HG02884 (cell line): ENCODE results near the gene TCIRG1.
"Not testable (repeated sequence)": the region's sequence is repeated elsewhere in the genome, so short reads cannot be mapped to it uniquely, and the experiment has no call there.

Experiments
- ATAC-seq: cut with Tn5 transposase; IDR thresholded peaks from one replicate; pipeline ENCODE4 v1.9.1; 2021; ENCODE audit warnings: mild to moderate bottlenecking, moderate library complexity; ENCODE audit not compliant: unreplicated experiment

TCIRG1 gene

DNA sequence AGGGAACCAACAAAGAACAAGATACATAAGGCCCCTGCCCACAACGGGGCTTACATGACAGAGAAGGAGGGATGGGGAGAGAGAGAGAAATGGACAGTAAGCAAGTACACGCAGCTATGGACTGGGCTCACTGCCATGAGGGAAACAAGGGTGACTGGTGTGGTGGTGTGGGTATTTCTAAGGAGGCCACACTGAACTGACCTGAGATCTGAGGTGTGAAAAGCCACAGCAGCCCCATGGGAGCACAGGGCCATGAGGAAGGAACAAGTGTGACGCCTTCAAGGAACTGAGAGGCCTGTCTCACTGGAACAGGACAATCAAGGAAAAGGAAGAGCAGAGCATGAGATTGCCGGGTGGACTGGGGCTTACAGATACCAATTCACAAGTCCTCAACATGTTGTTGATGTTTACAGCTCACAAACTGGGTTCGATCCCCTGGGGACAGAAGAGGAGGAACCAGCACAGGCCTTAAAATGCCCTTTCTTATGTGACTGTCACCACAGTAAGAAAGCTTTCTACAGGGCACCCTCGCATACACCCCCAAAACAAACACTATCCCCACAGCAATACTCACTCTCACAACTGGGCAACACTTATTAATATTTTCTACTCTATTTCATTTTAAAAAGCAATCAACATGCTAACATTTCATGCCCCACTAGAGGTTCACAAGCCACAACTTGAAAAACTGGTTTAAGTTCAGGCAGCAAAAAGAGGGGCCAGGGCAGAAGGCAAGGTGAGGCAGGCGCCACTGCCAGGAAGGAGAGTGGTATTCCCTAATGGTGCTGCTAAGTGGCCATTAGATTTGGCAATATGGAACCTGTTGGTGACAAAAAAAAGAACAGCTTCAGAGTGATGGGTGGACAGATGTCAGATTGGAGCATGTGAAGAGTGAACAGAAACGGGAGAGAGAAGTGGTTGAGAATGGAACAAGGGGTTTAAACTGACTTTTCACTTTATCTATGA, 39.1 kb downstream of the TCIRG1 start:
- ATAC-seq, result no peak

DNA sequence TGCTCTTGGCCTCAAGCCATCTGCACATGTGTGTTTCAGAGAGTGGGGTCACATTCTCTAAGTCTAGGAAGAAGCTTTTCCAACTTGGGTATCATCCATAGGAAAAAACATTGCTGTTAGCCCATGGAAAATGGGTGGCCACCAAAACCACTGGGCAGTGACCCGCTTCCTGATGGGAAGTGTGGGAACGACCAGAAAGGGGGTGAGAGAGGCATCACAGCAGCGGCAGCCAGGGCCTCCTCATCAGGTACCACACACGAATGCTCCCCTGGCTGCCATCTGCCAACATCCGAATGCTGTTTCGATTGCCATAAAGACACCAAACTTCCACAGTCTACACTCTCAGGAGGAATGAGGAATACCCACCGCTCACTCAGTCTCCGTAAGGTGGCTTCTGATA, 42.0 kb downstream of the TCIRG1 start:
- ATAC-seq, result no peak

DNA sequence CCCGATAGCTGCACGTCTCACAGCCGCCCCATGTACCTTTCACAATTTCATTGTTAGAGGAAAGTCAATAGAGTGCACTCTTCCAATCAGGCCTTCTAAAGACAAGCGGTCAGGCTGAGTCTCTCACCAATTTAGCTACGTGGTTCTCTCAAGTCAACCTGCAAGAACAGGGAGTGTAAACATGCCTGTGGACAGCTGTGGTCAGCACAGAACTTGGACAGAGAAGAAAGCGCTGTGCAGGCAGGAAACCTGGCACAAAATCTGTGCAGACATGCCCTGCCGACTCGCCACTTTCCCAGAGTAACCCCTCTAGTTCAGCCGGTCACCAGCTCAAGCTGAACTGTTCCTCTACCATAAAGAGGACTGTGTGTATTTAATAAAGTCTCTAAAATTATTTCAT, 42.9 kb downstream of the TCIRG1 start:
- ATAC-seq, result no peak

DNA sequence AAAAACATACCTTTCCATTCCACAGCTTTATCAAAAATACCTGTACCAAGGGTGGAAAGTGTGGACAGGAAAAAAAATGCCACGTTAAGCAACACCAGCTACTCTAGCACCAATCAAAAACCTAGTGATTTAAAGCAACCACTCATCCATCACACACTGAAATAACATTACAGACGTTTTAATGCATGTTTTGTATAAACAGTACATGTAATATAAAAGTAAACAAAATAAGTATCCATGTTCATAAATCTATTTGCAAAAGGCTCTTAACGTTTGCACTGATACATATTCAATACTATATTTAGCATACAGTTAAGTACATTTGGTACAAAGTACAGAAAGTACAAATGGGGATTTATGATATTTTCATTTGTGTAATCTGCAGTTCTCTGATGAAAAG, 43.7 kb downstream of the TCIRG1 start:
- no peak for ATAC-seq

DNA sequence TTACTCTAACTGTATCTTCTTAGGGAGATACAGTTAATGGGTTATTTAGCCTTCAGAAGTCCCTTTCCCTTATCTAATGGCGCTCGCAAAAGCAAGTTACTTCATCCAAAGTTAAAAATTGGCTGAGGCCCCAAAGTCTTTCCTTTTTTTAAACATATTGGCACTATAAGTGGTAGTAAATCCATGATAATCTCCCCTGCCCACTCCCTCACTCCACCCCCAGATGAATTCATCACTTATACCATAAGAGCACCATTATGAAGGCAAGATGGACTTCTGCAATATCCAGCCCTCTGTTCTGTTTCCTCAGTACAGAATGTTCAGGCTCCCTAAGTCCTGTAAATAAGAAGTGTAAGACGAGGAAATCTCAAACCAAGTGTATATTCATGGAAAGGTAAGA, 44.7 kb downstream of the TCIRG1 start:
- no peak for ATAC-seq

DNA sequence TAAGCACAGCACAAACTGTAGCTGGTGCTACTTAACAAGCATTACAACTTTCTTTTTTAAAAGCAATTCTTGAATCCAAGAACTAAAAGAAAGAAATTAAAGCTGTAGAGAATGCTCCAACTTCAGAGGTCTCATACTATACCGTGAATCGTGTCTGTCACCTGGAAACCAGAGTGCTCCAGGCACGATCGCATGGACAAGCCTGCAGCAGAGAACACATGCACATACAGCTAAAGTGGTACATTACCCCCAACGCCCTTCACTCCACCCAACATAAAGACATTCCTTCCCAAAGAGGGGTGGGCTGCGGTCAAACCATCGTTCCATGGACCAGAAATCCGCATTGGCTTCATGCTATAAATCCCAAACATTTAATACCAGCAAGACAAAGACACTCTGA, 50.9 kb downstream of the TCIRG1 start:
- ATAC-seq, result no peak

DNA sequence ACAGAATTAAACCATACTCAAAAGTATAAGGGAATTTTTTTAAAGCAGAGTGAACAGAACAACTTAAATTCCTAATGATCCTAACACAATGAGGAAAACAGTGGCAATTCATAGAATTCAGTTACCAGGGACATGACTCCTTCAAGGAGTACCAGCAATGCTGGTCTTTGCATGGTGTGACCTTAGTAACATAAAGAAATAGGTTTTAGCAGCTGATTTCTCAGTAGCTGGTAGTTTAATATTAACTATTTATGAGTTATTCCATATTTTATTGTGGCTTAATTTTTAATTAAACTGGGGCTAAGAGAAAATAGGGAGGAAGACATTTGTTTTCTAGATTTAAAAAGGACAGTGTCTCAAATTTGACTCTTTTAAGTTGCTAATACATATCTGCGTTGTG, 51.5 kb downstream of the TCIRG1 start:
- ATAC-seq, result no peak

DNA sequence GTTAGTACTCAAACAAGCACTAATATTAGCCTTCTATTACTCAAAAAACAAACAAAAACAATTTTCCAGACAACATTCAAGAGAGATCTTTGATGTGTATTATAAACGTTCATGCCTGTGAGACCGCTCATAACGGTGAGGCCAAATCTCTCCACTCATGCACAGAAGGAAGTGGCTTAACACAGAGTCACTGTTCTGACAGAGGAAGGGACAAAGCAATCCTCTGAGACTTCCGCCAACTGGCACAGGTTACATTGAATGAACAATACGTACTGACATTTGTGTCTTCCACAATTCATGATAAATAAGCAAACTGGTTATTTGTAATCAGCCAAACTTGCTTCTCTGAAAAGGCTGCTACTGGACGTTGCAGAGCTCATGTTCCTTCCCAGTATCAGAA, 51.9 kb downstream of the TCIRG1 start:
- no peak for ATAC-seq

DNA sequence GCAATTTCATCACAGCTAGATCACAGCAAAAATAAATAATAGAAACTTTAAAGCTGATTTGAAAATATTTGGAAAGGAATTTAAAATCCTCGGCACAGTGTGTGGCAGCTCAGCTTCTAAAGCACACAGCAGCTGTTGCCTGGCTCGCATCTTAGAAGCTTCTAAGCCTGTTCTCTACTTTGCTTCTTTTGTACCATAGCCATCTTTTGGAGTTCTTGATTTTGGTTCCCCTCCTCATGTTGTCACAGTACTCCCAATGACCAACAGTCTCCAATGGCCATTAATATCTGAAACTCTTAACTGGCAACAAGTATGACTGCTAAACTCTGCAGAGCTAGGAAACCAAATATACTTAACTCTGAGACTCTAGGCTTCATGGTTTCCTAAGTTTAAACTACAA, 53.6 kb downstream of the TCIRG1 start:
- ATAC-seq, result no peak

DNA sequence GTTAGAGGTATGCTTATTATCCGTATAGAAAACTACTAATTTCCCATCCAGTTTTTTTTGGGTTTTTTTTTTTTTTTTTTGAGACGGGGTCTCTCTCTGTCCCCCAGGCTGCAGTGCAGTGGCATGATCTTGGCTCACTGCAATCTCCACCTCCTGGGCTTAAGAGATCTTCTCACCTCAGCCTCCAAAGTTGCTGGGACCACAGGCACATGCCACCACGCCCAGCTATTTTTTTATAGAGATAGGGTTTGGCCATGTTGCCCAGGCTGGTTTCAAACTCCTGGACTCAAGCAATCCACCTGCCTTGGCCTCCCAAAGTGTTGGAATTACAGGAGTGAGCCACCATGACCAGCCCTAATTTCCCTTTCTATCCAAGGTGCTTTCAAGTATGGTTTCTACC, 54.1 kb downstream of the TCIRG1 start:
- ATAC-seq, result not testable (repeated sequence)

DNA sequence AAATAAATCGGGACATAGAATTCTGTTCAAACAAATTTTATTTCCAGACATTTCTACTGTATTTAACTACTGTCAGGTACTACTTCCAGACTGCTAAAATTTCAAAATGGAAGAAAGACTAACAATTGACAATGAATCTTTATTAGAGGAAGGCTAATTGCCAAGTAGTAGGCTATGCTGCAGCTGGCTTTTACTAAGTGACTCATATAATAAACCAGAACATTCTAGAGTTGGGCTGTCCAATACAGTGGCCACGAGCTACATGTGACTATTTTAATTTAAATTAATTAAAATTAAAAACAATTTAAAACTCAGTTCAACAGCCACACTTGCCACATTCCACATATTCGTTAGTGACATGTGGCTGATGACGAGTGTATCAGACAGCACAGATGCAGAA, 54.7 kb downstream of the TCIRG1 start:
- no peak for ATAC-seq

DNA sequence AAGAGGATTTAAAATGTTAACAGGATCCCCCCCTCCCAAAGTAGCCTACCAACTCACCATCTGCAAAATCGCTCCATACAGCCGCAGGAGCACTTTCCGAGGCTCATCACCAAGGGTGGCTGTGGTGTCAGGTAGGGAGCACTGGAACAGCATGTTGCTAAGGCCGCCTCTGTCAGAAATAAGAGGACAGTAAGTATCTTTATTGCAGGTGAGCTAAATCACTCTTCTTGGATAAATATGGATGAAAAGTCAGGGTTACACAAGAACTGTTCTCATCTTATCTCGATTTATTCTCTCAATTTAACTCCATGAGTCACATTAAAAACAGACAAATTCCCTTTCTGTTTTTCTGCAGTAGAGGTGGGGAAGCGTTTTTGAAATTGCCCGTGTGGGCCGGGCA, 58.1 kb downstream of the TCIRG1 start:
- no peak for ATAC-seq

DNA sequence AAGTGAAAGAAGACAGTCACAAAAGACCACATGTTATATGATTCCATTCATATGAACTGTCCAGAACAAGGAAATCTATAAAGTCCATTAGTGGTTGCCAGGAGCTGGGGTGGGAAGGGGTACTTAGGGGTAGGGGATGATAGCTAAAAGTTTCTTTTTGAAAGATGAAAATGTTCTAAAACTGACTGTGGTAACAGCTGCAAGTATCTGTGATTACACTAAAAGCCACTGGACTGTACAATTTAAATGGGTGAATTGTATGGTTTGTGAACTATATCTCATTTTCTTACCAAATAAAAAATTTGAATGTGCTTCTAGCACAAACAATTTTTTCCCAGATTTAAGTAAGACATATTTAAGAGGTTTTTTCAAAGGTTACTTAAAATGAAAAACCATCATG, 60.2 kb downstream of the TCIRG1 start:
- ATAC-seq, result no peak

DNA sequence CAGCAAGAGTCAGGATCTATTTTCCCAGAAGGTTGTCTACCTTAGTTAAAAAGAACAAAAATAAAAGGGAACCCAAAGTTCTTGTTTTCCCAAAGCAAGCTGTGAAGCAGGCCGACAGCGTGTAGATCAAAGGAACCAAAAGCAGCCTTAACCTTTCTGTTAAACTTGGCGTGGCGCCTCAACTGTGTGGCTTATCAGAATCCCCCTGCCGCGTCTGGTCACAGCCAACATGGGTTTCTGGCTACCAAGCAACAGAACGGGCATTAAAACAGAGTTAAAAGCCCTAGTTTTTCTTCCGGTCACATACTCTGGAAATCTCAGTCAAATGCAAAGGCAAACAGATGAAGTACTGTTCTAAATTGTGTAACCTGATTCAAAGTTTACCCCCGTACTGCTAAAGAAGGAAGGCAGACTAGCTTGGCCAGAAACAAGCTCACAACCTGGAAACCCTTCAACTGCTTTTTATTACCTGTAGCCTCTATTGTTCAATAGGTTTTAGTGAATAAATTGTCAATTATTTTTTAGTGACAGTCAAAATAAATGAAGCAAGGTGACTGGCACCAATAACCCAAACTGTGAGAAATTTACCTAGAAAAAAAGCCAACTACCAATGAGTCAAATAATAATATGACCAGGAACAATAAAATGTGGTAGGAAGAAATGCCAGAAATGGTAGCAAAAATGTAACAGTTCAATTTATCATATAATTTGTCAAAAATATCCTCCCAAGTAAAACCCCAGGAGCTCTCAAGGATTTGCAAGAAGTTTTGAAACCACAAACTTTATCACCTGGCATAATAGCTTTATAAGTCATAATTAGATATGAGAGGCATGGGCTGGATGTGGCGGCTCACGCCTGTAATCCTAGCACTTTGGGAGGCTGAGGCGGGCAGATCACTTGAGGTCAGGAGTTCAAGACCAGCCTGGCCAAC, 60.9 kb downstream of the TCIRG1 start:
- no peak for ATAC-seq
